GM11168 (cell line): Measurements from ENCODE around the gene RPL22L1.

Experiments used
- in situ Hi-C: fragments of 300-500 bp; cut with MboI; formaldehyde crosslinking; loops from one replicate; pipeline ENCODE4 v1.12.0; 2022; ENCODE audit warnings: low sequenced_read_pairs; ENCODE audit not compliant: unreplicated experiment

The RPL22L1 gene

GRCh38 chr3:170836491-170836890, 33.5 kb downstream of the RPL22L1 start:
- in situ Hi-C loops: no loop called here

- in situ Hi-C loops: no loop called here
These were observed 34.7 kb downstream of the RPL22L1 start for GRCh38 chr3:170835336-170835735.

- in situ Hi-C loops: no loop called here
These were observed 39.4 kb downstream of the RPL22L1 start for GRCh38 chr3:170830580-170830979.

DNA sequence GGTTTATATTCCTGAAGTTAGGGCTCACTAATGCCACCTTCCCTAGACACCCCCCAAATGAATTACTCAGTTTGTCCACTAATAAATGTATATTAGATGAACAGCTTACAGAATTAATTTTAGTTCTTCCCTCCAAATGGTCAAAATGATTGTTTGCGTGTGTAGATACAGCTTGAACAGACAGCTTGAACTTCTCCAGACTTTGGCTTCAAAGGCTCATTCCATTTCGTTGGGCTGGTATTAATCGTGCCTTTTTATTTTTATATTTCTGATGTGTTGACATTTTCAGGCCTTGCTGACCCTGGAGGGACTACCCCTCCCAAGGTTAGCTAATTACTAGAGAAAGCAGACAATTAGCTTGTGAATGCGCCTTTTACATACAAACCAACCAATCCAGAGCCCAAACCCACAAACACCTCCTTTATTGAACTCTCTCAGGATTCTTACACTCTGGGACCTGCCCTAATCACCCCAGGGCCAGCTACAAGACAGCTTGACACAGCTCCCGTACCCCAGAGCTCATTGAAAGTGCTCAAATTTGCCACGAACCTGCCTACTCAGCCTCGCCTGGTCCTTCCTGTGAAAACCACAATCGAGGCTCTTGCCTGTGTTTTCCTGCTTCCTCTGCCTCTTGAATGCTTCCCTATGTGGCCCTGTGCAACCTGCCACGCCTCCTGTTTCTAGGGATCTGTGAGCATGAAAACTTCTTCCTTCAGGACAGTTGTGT, 40.3 kb downstream of the RPL22L1 start:
- in situ Hi-C loops: no loop called here

DNA sequence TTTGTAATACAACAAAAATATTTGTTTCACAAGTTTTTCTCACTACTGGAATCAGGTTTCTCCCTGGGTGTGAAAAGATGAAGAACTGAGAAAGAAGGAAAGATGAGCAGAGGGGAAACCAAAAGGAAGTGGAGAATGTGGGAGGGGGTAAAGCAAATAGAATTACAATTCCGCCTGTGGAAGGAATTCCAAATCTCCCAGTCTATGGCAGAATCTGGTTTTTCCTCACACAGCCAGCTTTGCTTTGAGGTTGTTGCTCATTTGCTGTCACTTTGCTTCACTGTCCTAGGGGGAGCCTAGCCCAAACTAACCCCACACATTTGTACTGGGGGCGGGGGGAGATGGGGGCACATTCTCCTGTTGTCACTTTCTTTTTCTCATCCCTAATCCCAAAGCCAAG, 43.9 kb downstream of the RPL22L1 start:
- in situ Hi-C loops: no loop called here

DNA sequence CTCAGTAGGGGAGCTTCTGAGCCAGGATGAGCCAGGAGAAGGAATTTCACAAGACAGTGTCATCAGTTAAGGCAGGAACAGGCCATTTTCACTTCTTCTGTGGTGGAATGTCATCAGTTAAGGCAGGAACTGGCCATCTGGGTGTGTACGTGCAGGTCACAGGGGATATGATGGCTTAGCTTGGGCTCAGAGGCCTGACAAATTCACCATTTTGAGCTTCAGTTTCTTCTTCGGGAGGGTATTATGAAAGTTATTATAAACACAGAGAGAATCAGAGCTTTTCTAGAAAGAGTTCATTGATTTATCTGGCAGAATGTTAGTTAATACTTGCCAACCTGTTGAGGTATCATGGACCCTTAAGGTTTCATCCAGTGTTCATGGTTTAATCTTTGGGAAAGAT, 46.4 kb downstream of the RPL22L1 start:
- in situ Hi-C loops: loop anchor here (25.0 kb wide), 2 partner anchors 511 to 636 kb away; partner anchors contain the start of gene PHC3

DNA sequence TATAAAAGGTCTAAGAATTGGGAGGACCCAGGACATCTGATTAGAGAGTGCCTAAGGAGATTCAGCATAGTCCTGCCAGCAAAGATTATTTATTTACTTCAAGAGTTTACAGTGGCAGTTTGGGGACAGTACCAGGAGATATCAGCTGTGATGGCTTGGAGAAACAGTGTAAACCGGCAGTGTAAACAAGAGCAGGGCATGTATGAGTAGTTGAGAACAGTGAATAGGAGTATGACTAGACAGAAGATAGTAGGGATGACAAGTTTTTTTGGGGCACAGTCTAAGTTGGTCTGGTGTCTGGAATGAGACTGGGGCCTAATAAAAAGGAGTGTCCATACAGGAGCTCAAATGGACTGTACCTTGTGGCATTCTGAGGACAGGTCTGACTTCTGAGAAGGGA, 51.7 kb downstream of the RPL22L1 start:
- in situ Hi-C loops: loop anchor here (25.0 kb wide), 2 partner anchors 506 to 631 kb away; partner anchors contain the start of gene PHC3

GRCh38 chr3:170817471-170817870, 52.5 kb downstream of the RPL22L1 start:
- in situ Hi-C loops: loop anchor here (25.0 kb wide), 2 partner anchors 505 to 630 kb away; partner anchors contain the start of gene PHC3

DNA sequence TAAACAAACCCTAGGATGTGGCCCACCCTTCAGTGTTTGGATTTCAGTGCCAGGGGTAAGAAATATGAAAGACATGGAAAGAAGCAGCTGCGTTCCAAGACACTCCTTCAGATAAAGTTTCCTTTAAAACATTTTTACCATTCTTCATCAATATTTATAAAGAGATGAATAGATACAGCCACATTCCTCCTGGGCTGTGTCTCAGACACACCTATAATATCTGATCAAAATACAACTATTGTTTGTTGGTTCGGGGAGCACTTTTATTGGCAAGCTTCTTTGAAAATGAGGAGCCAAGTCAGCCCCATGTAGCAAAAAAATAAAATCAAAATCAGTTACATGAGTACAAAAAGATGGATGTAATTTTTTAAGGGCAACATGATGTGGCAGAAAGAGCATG, 53.2 kb downstream of the RPL22L1 start:
- in situ Hi-C loops: loop anchor here (25.0 kb wide), 2 partner anchors 505 to 630 kb away; partner anchors contain the start of gene PHC3

GRCh38 chr3:170816341-170816740, 53.7 kb downstream of the RPL22L1 start:
- in situ Hi-C loops: loop anchor here (25.0 kb wide), 2 partner anchors 504 to 629 kb away; partner anchors contain the start of gene PHC3

DNA sequence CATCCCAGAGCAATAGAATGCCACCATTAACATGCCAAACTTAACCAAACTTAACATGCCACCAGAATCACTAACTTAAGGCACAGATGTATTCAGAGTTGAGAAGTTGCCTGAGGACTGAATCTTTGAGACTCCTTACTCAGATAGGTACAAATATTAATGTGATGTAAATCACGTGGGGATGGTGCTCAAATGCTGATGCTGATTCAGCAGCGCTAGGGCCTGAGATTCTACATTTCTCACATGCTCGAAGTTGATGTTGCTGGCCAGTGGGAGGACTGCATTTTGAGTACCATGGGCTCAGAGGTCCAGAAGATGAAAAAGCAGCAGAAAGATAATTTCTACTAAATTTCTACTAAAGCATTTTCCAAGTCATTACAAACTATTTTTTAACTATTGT, 54.1 kb downstream of the RPL22L1 start:
- in situ Hi-C loops: loop anchor here (25.0 kb wide), 2 partner anchors 504 to 629 kb away; partner anchors contain the start of gene PHC3

DNA sequence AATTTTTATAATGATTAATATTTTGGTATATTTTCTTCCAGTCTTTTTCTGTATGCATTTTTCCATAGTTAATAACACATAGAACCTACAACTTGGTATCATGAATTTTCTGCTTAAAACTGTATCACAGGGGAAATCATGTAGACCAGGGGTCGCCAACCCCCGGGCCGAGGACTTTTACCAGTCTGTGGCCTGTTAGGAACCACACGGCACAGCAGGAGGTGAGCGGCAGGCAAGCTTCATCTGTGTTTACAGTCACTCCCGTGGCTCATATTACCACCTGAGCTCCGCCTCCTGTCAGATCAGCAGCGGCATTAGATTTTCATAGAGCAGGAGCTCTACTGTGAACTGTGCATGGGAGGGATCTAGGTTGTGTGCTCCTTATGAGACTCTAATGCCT, 54.7 kb downstream of the RPL22L1 start:
- in situ Hi-C loops: loop anchor here (25.0 kb wide), 2 partner anchors 503 to 628 kb away; partner anchors contain the start of gene PHC3
